HCT116 (cell line): ENCODE results near the gene PNMT. TPM values are rescaled to one million over a fixed set of nuclear protein-coding genes. Genes with fewer than 3 reads are reported as not detected.

Experiments
- ATAC-seq: fragments of 200-7000 bp; cut with Tn5 transposase; 2 replicates; pipeline ENCODE4 v1.9.1; 2020; ENCODE audit warnings: mild to moderate bottlenecking, moderate library complexity
- BruUV-seq: library from RNA; stranded (reverse); fragments of 400-500 nt; replicated peaks from 2 replicates; lab custom pipeline; 2021; lab: Mats Ljungman, UMichigan
- CTCF ChIA-PET: fragments of 300-600 bp; sonication (Branson Sonifier 250); formaldehyde crosslinking; loops from one replicate; lab custom pipeline; 2021; ENCODE audit warnings: antibody characterized with exemption; lab: Charles Lee
- POLR2A ChIA-PET: fragments of 300-600, 350-600 bp; sonication (Branson Sonifier 250); formaldehyde crosslinking; loops from one replicate; lab custom pipeline; 2021; ENCODE audit warnings: antibody characterized with exemption; lab: Charles Lee
- RAD21 ChIA-PET, 2 experiments: fragments of 300-600 bp; sonication (Branson Sonifier 250); formaldehyde crosslinking; loops; one replicate each; lab custom pipeline; 2023; ENCODE audit warnings: low total read pairs in 2 of 2; ENCODE audit not compliant: uncharacterized antibody in 2 of 2, unreplicated experiment in 2 of 2, low non-redundant PET in 1 of 2; lab: Charles Lee
- DNase-seq: peaks from one replicate; pipeline ENCODE4 v3.0.0-alpha.2; 2010; ENCODE audit warnings: low read depth, low spot score
- H2AFZ ChIP-seq: fragments of 200-600 bp; shearing (Covaris generic), sonication (generic); 2 replicates; pipeline ENCODE4 v1.6.1; 2017; ENCODE audit warnings: low read depth, mixed run types, mixed read lengths, antibody characterized with exemption, low read length; ENCODE audit not compliant: poor library complexity, severe bottlenecking
- H3K27ac ChIP-seq: 2 replicates; pipeline ENCODE4 v1.5.1; 2012; ENCODE audit warnings: low read depth, low read length
- H3K27me3 ChIP-seq: fragments of 200-600 bp; sonication (generic); 2 replicates; pipeline ENCODE4 v1.6.1; 2016; ENCODE audit warnings: mixed run types, low read length, mixed read lengths; ENCODE audit not compliant: insufficient read depth
- H3K36me3 ChIP-seq, 2 experiments: fragments of 200-500 bp in 1 of 2; fragments of 200-600 bp in 1 of 2; sonication (Bioruptor generic) in 1 of 2; sonication (generic) in 1 of 2; 2 replicates each; pipeline versions ENCODE4 v1.5.1 to v1.6.1; 2014 to 2016; ENCODE audit warnings: low read length in 2 of 2, inconsistent platforms in 1 of 2, mixed read lengths in 1 of 2, mixed run types in 1 of 2; ENCODE audit not compliant: insufficient read depth in 2 of 2, control insufficient read depth in 1 of 2
- H3K4me1 ChIP-seq, 2 experiments: fragments of 200-600 bp in 1 of 2; sonication (generic) in 1 of 2; 2 replicates each; pipeline versions ENCODE4 v1.5.1 to v1.6.1; 2012 to 2017; ENCODE audit warnings: low read length in 2 of 2, inconsistent platforms in 1 of 2, mild to moderate bottlenecking in 1 of 2, mixed read lengths in 1 of 2, mixed run types in 1 of 2, moderate library complexity in 1 of 2; ENCODE audit not compliant: insufficient read depth in 2 of 2, control insufficient read depth in 1 of 2
- H3K4me2 ChIP-seq: fragments of 200-600 bp; sonication (generic); 2 replicates; pipeline ENCODE4 v1.6.1; 2017; ENCODE audit warnings: mixed run types, low read length, mixed read lengths
- H3K4me3 ChIP-seq, 2 experiments: fragments of 200-600 bp in 1 of 2; sonication (generic) in 1 of 2; replicated peaks in 1 of 2; 2 replicates each; pipeline ENCODE4 v1.5.1; 2011 to 2016; ENCODE audit warnings: low read length in 2 of 2, control low read depth in 1 of 2, low read depth in 1 of 2, mild to moderate bottlenecking in 1 of 2, mixed read lengths in 1 of 2, mixed run types in 1 of 2
- H3K79me2 ChIP-seq: fragments of 200-600 bp; sonication (generic); 2 replicates; pipeline ENCODE4 v1.6.1; 2017; ENCODE audit warnings: mild to moderate bottlenecking, mixed run types, low read length, moderate library complexity, mixed read lengths; ENCODE audit not compliant: insufficient read depth
- H3K9ac ChIP-seq: fragments of 200-600 bp; sonication (generic); 2 replicates; pipeline ENCODE4 v1.6.1; 2016; ENCODE audit warnings: low read length, mixed read lengths
- H3K9me2 ChIP-seq: fragments of 200-600 bp; sonication (generic), shearing (Covaris generic); 2 replicates; pipeline ENCODE4 v1.6.1; 2017; ENCODE audit warnings: mixed run types, mild to moderate bottlenecking, moderate library complexity; ENCODE audit not compliant: insufficient read depth
- H3K9me3 ChIP-seq, 2 experiments: fragments of 200-500 bp in 1 of 2; fragments of 200-600 bp in 1 of 2; sonication (Bioruptor generic) in 1 of 2; sonication (generic) in 1 of 2; 2 replicates each; pipeline ENCODE4 v1.6.1; 2014 to 2017; ENCODE audit warnings: low read length in 2 of 2, mixed read lengths in 2 of 2, inconsistent platforms in 1 of 2, low read depth in 1 of 2, mild to moderate bottlenecking in 1 of 2, mixed run types in 1 of 2, moderate library complexity in 1 of 2; ENCODE audit not compliant: control insufficient read depth in 1 of 2, insufficient read depth in 1 of 2
- H4K20me1 ChIP-seq: fragments of 200-600 bp; sonication (generic), shearing (Covaris generic); 2 replicates; pipeline ENCODE4 v1.6.1; 2017; ENCODE audit warnings: mixed run types, mild to moderate bottlenecking, moderate library complexity; ENCODE audit not compliant: insufficient read depth
- CBX3 ChIP-seq: IDR thresholded peaks from 2 replicates; pipeline ENCODE4 v1.6.1; 2012; ENCODE audit warnings: low read depth
- CEBPB ChIP-seq: IDR thresholded peaks from 2 replicates; pipeline ENCODE4 v1.6.1; 2012; ENCODE audit warnings: low read depth
- EGR1 ChIP-seq: IDR thresholded peaks from 2 replicates; pipeline ENCODE4 v1.6.1; 2012; ENCODE audit warnings: low read depth
- ELF1 ChIP-seq: IDR thresholded peaks from 2 replicates; pipeline ENCODE4 v1.6.1; 2012; ENCODE audit warnings: low read depth, borderline replicate concordance
- EZH2phosphoT487 ChIP-seq: fragments of 200-600 bp; IDR thresholded peaks from 2 replicates; pipeline ENCODE4 v1.6.1; 2018; ENCODE audit warnings: antibody characterized with exemption, borderline replicate concordance
- FOSL1 ChIP-seq: IDR thresholded peaks from 2 replicates; pipeline ENCODE4 v1.6.1; 2012; ENCODE audit warnings: low read depth
- JUND ChIP-seq: IDR thresholded peaks from 2 replicates; pipeline ENCODE4 v1.6.1; 2012
- POLR2A ChIP-seq: IDR thresholded peaks from 2 replicates; pipeline ENCODE4 v1.7.0; 2011; ENCODE audit warnings: borderline replicate concordance; ENCODE audit not compliant: insufficient read depth, insufficient read length; ENCODE audit errors: extremely low read depth
- POLR2AphosphoS5 ChIP-seq: IDR thresholded peaks from 2 replicates; pipeline ENCODE4 v1.6.1; 2011; ENCODE audit warnings: mild to moderate bottlenecking, low read depth, low read length, moderate library complexity
- RAD21 ChIP-seq: IDR thresholded peaks from 2 replicates; pipeline ENCODE4 v1.6.1; 2012; ENCODE audit warnings: low read depth, mild to moderate bottlenecking
- SIN3A ChIP-seq: IDR thresholded peaks from 2 replicates; pipeline ENCODE4 v1.6.1; 2012; ENCODE audit warnings: low read depth
- SP1 ChIP-seq: IDR thresholded peaks from 2 replicates; pipeline ENCODE4 v1.6.1; 2012; ENCODE audit warnings: low read depth
- SRF ChIP-seq: IDR thresholded peaks from 2 replicates; pipeline ENCODE4 v1.6.1; 2012; ENCODE audit warnings: low read depth
- TCF7L2 ChIP-seq: IDR thresholded peaks from 2 replicates; pipeline ENCODE4 v1.7.0; 2011; ENCODE audit warnings: borderline replicate concordance, inconsistent platforms; ENCODE audit not compliant: insufficient read depth, insufficient read length; ENCODE audit errors: extremely low read depth
- YY1 ChIP-seq: IDR thresholded peaks from 2 replicates; pipeline ENCODE4 v1.6.1; 2011; ENCODE audit warnings: low read length, low read depth, moderate library complexity, mild to moderate bottlenecking; ENCODE audit not compliant: insufficient replicate concordance; ENCODE audit errors: extremely low read depth
- ZFX ChIP-seq: fragments of 450-650 bp; IDR thresholded peaks from 2 replicates; pipeline ENCODE4 v1.6.1; 2017
- ZNF274 ChIP-seq: fragments of 200-500 bp; sonication (Bioruptor generic); IDR thresholded peaks from 2 replicates; pipeline ENCODE4 v1.6.1; 2014; ENCODE audit warnings: mild to moderate bottlenecking, low read depth, low read length, inconsistent platforms
- intact Hi-C: fragments of 100-400 bp; cut with micrococcal nuclease; formaldehyde crosslinking; loops from 2 replicates; pipeline ENCODE4 v1.10.0; 2022
- total RNA-seq: library from RNA; stranded (reverse); gene quantifications from one replicate; pipeline ENCODE4 v1.2.1, GENCODE V29; 2021; ENCODE audit not compliant: unreplicated experiment
- TF ChIP-seq, protein P1 (sequence below), 3 experiments: fragments of 200-600 bp in 1 of 3; sonication (generic) in 1 of 3; IDR thresholded peaks in 2 of 3; conservative IDR thresholded peaks in 1 of 3; 2 replicates each; pipeline ENCODE4 v1.5.1; 2012 to 2017; ENCODE audit warnings: low read depth in 2 of 3, low read length in 2 of 3, antibody characterized with exemption in 1 of 3, borderline replicate concordance in 1 of 3, control low read depth in 1 of 3, mild to moderate bottlenecking in 1 of 3, mixed read lengths in 1 of 3, mixed run types in 1 of 3, moderate library complexity in 1 of 3; ENCODE audit not compliant: insufficient read depth in 1 of 3
- TF ChIP-seq, protein P2 (sequence below): IDR thresholded peaks from 2 replicates; pipeline ENCODE4 v1.6.1; 2012
- TF ChIP-seq, protein P3 (sequence below): IDR thresholded peaks from 2 replicates; pipeline ENCODE4 v1.6.1; 2012

Gene PNMT
- total RNA-seq, 1 experiment from 2014 or later, result not detected

DNA sequence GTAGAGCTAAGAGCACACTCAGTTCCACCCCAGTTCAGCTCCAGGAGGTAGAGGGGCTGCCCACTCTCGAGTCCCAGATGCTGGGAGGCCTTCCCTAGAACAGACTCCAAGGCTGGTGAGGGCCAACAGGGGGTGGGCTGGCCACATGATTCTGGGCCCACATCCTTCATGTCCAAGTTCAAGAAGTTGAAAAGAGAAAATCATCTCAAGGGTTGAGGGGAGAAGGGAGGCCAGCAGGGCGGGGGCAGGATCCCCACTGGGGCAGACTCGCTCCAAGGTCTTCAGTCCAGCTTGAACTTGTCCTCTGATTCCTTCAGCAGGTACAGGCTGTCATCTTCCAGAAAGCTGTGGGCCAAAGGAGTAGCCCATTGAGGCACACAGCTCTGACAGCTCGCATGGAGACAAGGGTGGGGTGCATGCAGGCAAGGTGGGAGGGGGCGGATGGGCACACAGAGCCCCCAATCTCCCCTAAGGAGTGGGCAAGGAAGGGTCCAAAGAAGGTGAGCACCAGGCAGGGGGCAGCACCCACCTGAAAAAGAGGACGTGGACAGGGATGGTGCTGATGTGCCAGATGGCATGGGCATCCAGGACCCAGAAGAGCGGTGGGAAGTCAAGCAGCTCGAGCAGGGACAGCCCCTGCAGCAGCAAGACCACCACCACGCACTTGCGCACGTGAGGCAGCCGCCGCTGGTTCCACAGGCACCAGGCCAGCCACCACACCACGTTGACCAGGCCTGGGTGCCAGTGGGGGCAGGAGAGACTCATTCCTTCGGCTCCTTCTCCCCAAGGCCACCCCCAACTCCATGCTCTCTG, 4.5 kb downstream of the PNMT start:
- no peak overlapping the region for H3K9ac ChIP-seq
- peak; percentile 11; the same call in 1 of the 2 replicates for ATAC-seq
- intact Hi-C loops, result loop anchor here (1.0 to 5.0 kb wide), 3 partner anchors 50 to 125 kb away; no protein-coding TSS in a partner anchor

More for the DNA sequence above, 4.5 kb downstream of the PNMT start:
- Histone ChIP-seq H4K20me1 (no peaks in the 10 kb centered on the region), H3K9me2 (no peaks in the 10 kb centered on the region), H2AFZ (no peak overlapping the region), H3K79me2 (no peaks in the 10 kb centered on the region), H3K4me2 (no peak overlapping the region), H3K9me3 (no peaks in the 10 kb centered on the region), H3K4me3 (no peak overlapping the region), H3K36me3 (no peaks in the 10 kb centered on the region), H3K27ac (no peak overlapping the region; the same call in 1 of the 2 replicates), H3K27me3 (no peaks in the 10 kb centered on the region), H3K4me1 (peaks cover 16 to 17% of the 10 kb centered on the region in 2 experiments; a peak in 2 of 4 replicates)
- ChIA-PET CTCF (interaction anchor here (0.6 to 3.9 kb wide), 8 partner anchors 20 to 400 kb away, joined by 3 to 51 read pairs (median 9); partner anchors contain the start of gene MIEN1), RAD21 (interaction anchor here (0.6 to 3.6 kb wide), 4 partner anchors 46 to 79 kb away, joined by 3 to 15 read pairs (median 4); no protein-coding TSS in a partner anchor), POLR2A (no interaction called here)
- TF ChIP-seq CBX3 (no peak), ZFX (no peak), ELF1 (no peak), SP1 (no peak), SRF (no peak), EZH2phosphoT487 (no peak), RAD21 (no peak), FOSL1 (no peak), YY1 (no peak), EGR1 (no peak), TCF7L2 (no peak), POLR2AphosphoS5 (no peak), ZNF274 (no peak), SIN3A (no peak), JUND (no peak), POLR2A (no peak), CEBPB (no peak)
- TF ChIP-seq, protein P1, sequence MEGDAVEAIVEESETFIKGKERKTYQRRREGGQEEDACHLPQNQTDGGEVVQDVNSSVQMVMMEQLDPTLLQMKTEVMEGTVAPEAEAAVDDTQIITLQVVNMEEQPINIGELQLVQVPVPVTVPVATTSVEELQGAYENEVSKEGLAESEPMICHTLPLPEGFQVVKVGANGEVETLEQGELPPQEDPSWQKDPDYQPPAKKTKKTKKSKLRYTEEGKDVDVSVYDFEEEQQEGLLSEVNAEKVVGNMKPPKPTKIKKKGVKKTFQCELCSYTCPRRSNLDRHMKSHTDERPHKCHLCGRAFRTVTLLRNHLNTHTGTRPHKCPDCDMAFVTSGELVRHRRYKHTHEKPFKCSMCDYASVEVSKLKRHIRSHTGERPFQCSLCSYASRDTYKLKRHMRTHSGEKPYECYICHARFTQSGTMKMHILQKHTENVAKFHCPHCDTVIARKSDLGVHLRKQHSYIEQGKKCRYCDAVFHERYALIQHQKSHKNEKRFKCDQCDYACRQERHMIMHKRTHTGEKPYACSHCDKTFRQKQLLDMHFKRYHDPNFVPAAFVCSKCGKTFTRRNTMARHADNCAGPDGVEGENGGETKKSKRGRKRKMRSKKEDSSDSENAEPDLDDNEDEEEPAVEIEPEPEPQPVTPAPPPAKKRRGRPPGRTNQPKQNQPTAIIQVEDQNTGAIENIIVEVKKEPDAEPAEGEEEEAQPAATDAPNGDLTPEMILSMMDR (IDR thresholded peaks at IDR 0.05 in 2 of 3, conservative IDR thresholded peaks at IDR 0.05 in 1 of 3; ENCODE audit: borderline replicate concordance in 1 of 3, insufficient read depth in 1 of 3, low read depth in 2 of 3, low read length in 2 of 3), result no peak
- TF ChIP-seq, protein P2, sequence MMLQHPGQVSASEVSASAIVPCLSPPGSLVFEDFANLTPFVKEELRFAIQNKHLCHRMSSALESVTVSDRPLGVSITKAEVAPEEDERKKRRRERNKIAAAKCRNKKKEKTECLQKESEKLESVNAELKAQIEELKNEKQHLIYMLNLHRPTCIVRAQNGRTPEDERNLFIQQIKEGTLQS, result no peak
- TF ChIP-seq, protein P3, sequence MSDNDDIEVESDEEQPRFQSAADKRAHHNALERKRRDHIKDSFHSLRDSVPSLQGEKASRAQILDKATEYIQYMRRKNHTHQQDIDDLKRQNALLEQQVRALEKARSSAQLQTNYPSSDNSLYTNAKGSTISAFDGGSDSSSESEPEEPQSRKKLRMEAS, result no peak
- no TSS peak for BruUV-seq
- DNase-seq, result no peak
